Endothelial cell of hepatic sinusoid (primary cell): ENCODE results near the gene SLC4A7.

Source experiments
- in situ Hi-C: cut with HindIII; loops from 2 replicates; pipeline ENCODE4 v1.10.0; 2017; ENCODE audit warnings: low sequenced_read_pairs

Gene SLC4A7

GRCh38 chr3:27376109-27376772, 107.9 kb downstream of the SLC4A7 start:
- in situ Hi-C loops: no loop called here

- in situ Hi-C loops: loop anchor here (5.0 kb wide), 3 partner anchors 33 to 153 kb away; no protein-coding TSS in a partner anchor
These were observed 115.2 kb downstream of the SLC4A7 start, which contains the start of gene NEK10 for GRCh38 chr3:27368831-27369607. Gene NEK10, minus strand, starts transcription at chr3:27369383. Its CDS starts 16,501 bp downstream, at chr3:27352882.

- in situ Hi-C loops: loop anchor here (5.0 kb wide), 3 partner anchors 34 to 156 kb away; no protein-coding TSS in a partner anchor
These were observed 118.1 kb downstream of the SLC4A7 start for GRCh38 chr3:27366062-27366591.

- in situ Hi-C loops: no loop called here
These were observed 123.8 kb downstream of the SLC4A7 start for GRCh38 chr3:27360113-27361078.

- in situ Hi-C loops: no loop called here
These were observed 125.8 kb downstream of the SLC4A7 start for GRCh38 chr3:27358372-27358771.

- in situ Hi-C loops: no loop called here
These were observed 126.4 kb downstream of the SLC4A7 start for GRCh38 chr3:27357665-27358258.

GRCh38 chr3:27356976-27357375, 127.2 kb downstream of the SLC4A7 start:
- in situ Hi-C loops: no loop called here

- in situ Hi-C loops: no loop called here
These were observed 129.5 kb downstream of the SLC4A7 start for GRCh38 chr3:27354588-27355203.

- in situ Hi-C loops: no loop called here
These were observed 130.0 kb downstream of the SLC4A7 start for GRCh38 chr3:27354161-27354560.

- in situ Hi-C loops: no loop called here
These were observed 131.0 kb downstream of the SLC4A7 start for GRCh38 chr3:27353221-27353620.

GRCh38 chr3:27352047-27352446, 132.1 kb downstream of the SLC4A7 start:
- in situ Hi-C loops: no loop called here

- in situ Hi-C loops: no loop called here
These were observed 134.4 kb downstream of the SLC4A7 start for GRCh38 chr3:27349832-27350231.

GRCh38 chr3:27345959-27346865, 138.0 kb downstream of the SLC4A7 start:
- in situ Hi-C loops: no loop called here

- in situ Hi-C loops: no loop called here
These were observed 138.7 kb downstream of the SLC4A7 start for GRCh38 chr3:27345493-27345892.

- in situ Hi-C loops: no loop called here
These were observed 139.1 kb downstream of the SLC4A7 start for GRCh38 chr3:27345045-27345444.

- in situ Hi-C loops: no loop called here
These were observed 140.0 kb downstream of the SLC4A7 start for GRCh38 chr3:27344192-27344591.

- in situ Hi-C loops: no loop called here
These were observed 141.9 kb downstream of the SLC4A7 start for GRCh38 chr3:27342267-27342666.

GRCh38 chr3:27340534-27340933, 143.7 kb downstream of the SLC4A7 start:
- in situ Hi-C loops: no loop called here

GRCh38 chr3:27335571-27335970, 148.6 kb downstream of the SLC4A7 start:
- in situ Hi-C loops: no loop called here
